Activated gamma-delta T cell treated with anti-CD3 and anti-CD28 coated beads, Interleukin-2, amount 50 U/mL, for 16 hours (primary cell): Measurements from ENCODE around the gene REC114.

Experiments
- DNase-seq: peaks from one replicate; pipeline ENCODE4 v3.0.0-alpha.2; 2020; ENCODE audit warnings: low read depth

Gene REC114

DNA sequence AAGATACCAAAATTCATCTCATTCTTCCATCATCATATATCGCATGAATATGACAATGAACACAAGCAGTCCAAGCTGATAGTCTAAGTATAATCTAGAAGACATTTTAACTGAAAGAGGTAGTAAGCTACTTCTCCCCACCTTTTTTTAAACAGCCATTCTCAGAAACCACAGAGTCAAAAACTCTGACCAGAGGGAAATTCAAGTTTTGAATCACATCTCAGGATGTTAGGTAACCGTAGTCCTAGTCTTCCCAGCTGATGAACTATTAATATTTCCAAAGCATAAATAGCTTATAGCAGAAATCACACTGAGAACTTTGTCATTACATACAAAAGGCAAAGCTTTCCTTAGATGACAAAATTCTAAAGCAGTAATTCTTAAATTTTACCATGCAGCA is 164.4 kb downstream of the REC114 start:
- DNase-seq, result no peak

DNA sequence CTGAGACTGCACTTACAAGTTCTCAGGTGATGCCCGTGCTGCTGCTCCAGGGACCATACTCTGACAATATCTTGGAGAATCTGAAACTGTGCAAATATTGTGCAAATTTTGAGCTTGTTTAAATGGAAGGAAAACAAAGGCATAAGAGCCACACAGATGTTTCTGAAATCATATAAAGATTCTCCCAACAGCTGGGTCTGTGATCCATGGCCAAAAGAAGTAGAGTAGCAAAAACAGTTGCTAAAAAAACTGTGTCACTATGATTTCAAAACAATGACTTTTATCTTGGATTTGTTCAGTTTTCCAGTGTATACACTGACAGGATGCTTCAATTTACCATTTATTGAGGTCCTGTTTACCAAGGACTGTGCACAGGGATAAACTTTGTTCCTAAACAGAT is 164.9 kb downstream of the REC114 start:
- no peak for DNase-seq

DNA sequence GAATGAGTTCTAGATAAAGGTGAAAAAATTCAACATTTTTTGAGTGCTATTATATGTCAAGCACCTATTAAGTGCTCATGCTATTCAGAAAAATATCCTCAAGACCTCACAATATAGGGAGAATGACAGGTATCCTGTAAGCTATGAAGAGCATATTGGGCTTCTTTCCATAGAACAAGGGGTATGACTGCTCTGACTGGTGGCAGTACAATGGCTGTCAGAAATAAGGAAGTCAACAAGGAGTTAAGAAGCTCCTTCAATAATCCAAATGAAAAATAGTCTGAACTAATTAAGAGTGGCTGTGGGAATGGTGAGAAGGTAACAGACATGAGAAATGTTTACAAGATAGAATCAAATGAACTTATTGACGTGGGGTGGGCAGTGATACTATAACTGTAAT is 165.5 kb downstream of the REC114 start:
- DNase-seq, result no peak

DNA sequence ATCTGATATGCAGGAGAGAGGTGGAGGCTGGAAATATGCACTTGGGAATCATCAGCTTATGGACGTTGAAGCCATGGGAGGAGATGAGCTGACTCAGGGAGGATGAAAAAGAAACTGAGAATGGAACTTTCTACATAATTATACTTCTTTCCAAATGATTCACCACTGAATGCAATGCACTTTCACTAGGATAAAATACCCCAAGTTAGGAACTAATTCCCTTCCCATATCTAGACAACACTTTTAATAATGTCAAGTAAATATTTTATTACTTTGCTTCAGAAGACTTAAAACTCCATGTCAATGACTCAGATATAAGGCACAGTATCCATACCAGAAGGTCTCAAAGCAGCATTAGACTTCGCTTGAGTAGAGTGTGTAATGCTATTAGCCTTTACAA is 166.0 kb downstream of the REC114 start:
- DNase-seq, result no peak
